H9 (cell line): ENCODE data around the gene DNAJA1. TPM values are rescaled to one million over a fixed set of nuclear protein-coding genes. Genes with fewer than 3 reads are reported as not detected.

Experiments used
- DNase-seq: peaks from one replicate; pipeline ENCODE4 v3.0.0-alpha.2; 2017
- H2AFZ ChIP-seq: one replicate; pipeline ENCODE4 v1.6.1; 2013; ENCODE audit warnings: mild to moderate bottlenecking, low read length, control low read depth, moderate library complexity
- H2AK5ac ChIP-seq: 2 replicates; pipeline ENCODE4 v1.6.1; 2013; ENCODE audit warnings: low read length, control low read depth, mixed read lengths; ENCODE audit not compliant: insufficient read length
- H2BK120ac ChIP-seq: one replicate; pipeline ENCODE4 v1.6.1; 2013; ENCODE audit warnings: low read depth, mild to moderate bottlenecking, low read length, control low read depth, inconsistent platforms; ENCODE audit not compliant: poor library complexity, severe bottlenecking
- H2BK12ac ChIP-seq: 2 replicates; pipeline ENCODE4 v1.6.1; 2013; ENCODE audit warnings: low read length, control low read depth, mixed read lengths, low read depth; ENCODE audit not compliant: insufficient read length
- H2BK15ac ChIP-seq: 2 replicates; pipeline ENCODE4 v1.6.1; 2013; ENCODE audit warnings: low read depth, low read length, control low read depth
- H2BK20ac ChIP-seq: one replicate; pipeline ENCODE4 v1.6.1; 2013; ENCODE audit warnings: low read depth, mild to moderate bottlenecking, low read length, control low read depth, inconsistent platforms; ENCODE audit not compliant: poor library complexity, severe bottlenecking
- H2BK5ac ChIP-seq: 2 replicates; pipeline ENCODE4 v1.6.1; 2013; ENCODE audit warnings: low read length, control low read depth, mixed read lengths; ENCODE audit not compliant: insufficient read length
- H3K14ac ChIP-seq: 2 replicates; pipeline ENCODE4 v1.6.1; 2013; ENCODE audit warnings: low read length, control low read depth; ENCODE audit not compliant: insufficient read depth
- H3K18ac ChIP-seq: 2 replicates; pipeline ENCODE4 v1.6.1; 2013; ENCODE audit warnings: low read depth, mild to moderate bottlenecking, mixed read lengths, low read length, control low read depth; ENCODE audit not compliant: insufficient read length
- H3K23ac ChIP-seq: 2 replicates; pipeline ENCODE4 v1.6.1; 2013; ENCODE audit warnings: low read length, control low read depth, mixed read lengths, low read depth; ENCODE audit not compliant: insufficient read length
- H3K23me2 ChIP-seq: 2 replicates; pipeline ENCODE4 v1.6.1; 2013; ENCODE audit warnings: low read depth, mild to moderate bottlenecking, mixed read lengths, low read length, control low read depth; ENCODE audit not compliant: insufficient read length, poor library complexity, severe bottlenecking
- H3K27ac ChIP-seq: 2 replicates; pipeline ENCODE4 v1.5.1; 2013; ENCODE audit warnings: low read length, control low read depth, mixed read lengths, low read depth; ENCODE audit not compliant: insufficient read length
- H3K27me3 ChIP-seq: 2 replicates; pipeline ENCODE4 v1.6.1; 2013; ENCODE audit warnings: low read length, control low read depth, inconsistent platforms; ENCODE audit not compliant: insufficient read depth
- H3K4ac ChIP-seq: 2 replicates; pipeline ENCODE4 v1.6.1; 2013; ENCODE audit warnings: low read depth, mild to moderate bottlenecking, control low read depth, inconsistent platforms, low read length, moderate library complexity
- H3K4me1 ChIP-seq: 2 replicates; pipeline ENCODE4 v1.6.1; 2013; ENCODE audit warnings: low read length, control low read depth, inconsistent platforms; ENCODE audit not compliant: insufficient read depth
- H3K4me2 ChIP-seq: 2 replicates; pipeline ENCODE4 v1.6.1; 2013; ENCODE audit warnings: low read length, control low read depth, mixed read lengths; ENCODE audit not compliant: insufficient read length, insufficient read depth
- H3K56ac ChIP-seq: 2 replicates; pipeline ENCODE4 v1.6.1; 2013; ENCODE audit warnings: low read depth, mild to moderate bottlenecking, mixed read lengths, low read length, control low read depth; ENCODE audit not compliant: insufficient read length
- H3K79me1 ChIP-seq: 2 replicates; pipeline ENCODE4 v1.6.1; 2013; ENCODE audit warnings: low read depth, mild to moderate bottlenecking, moderate library complexity, low read length, control low read depth, inconsistent platforms; ENCODE audit not compliant: insufficient read depth, poor library complexity, severe bottlenecking
- H3K79me2 ChIP-seq: 2 replicates; pipeline ENCODE4 v1.6.1; 2013; ENCODE audit warnings: low read length, control low read depth, inconsistent platforms; ENCODE audit not compliant: insufficient read depth
- H3K9ac ChIP-seq: 2 replicates; pipeline ENCODE4 v1.6.1; 2013; ENCODE audit warnings: low read length, control low read depth, mixed read lengths; ENCODE audit not compliant: insufficient read length; ENCODE audit errors: extremely low read depth
- H3K9me3 ChIP-seq: one replicate; pipeline ENCODE4 v1.6.1; 2013; ENCODE audit warnings: low read depth, low read length, inconsistent platforms; ENCODE audit not compliant: control insufficient read depth
- H3T11ph ChIP-seq: one replicate; pipeline ENCODE4 v1.6.1; 2013; ENCODE audit warnings: mild to moderate bottlenecking, low read length, control low read depth, inconsistent platforms
- H4K20me1 ChIP-seq: one replicate; pipeline ENCODE4 v1.6.1; 2013; ENCODE audit not compliant: control insufficient read depth, insufficient read length, insufficient read depth
- H4K5ac ChIP-seq: 2 replicates; pipeline ENCODE4 v1.6.1; 2013; ENCODE audit warnings: low read depth, mild to moderate bottlenecking, mixed read lengths, low read length, control low read depth; ENCODE audit not compliant: insufficient read length
- H4K8ac ChIP-seq: replicated peaks from 2 replicates; pipeline ENCODE4 v1.6.1; 2013; ENCODE audit warnings: low read length, control low read depth, mixed read lengths, low read depth; ENCODE audit not compliant: insufficient read length
- H4K91ac ChIP-seq: 2 replicates; pipeline ENCODE4 v1.6.1; 2013; ENCODE audit warnings: low read depth, mild to moderate bottlenecking, moderate library complexity, mixed read lengths, low read length, control low read depth; ENCODE audit not compliant: insufficient read length
- H3K27ac Mint-ChIP-seq, 3 experiments: 2 replicates in 2 of 3; 3 replicates in 1 of 3; pipeline ENCODE4 v1.8.0; 2020 to 2021; ENCODE audit warnings: mixed read lengths in 3 of 3, mild to moderate bottlenecking in 1 of 3, moderate library complexity in 1 of 3
- H3K27me3 Mint-ChIP-seq: 2 replicates; pipeline ENCODE4 v1.8.0; 2021; ENCODE audit warnings: low read depth, mild to moderate bottlenecking, moderate library complexity, mixed read lengths
- H3K36me3 Mint-ChIP-seq, 3 experiments: 2 replicates in 2 of 3; 3 replicates in 1 of 3; pipeline ENCODE4 v1.8.0; 2020 to 2021; ENCODE audit warnings: low read depth in 3 of 3, mixed read lengths in 3 of 3; ENCODE audit not compliant: insufficient read depth in 1 of 3
- H3K4me1 Mint-ChIP-seq, 2 experiments: 2 replicates each; pipeline ENCODE4 v1.8.0; 2020; ENCODE audit warnings: mixed read lengths in 2 of 2
- H3K4me3 Mint-ChIP-seq, 2 experiments: 2 replicates in 1 of 2; 3 replicates in 1 of 2; pipeline ENCODE4 v1.8.0; 2020 to 2021; ENCODE audit warnings: mild to moderate bottlenecking in 2 of 2, mixed read lengths in 2 of 2, moderate library complexity in 1 of 2
- H3K9me3 Mint-ChIP-seq, 2 experiments: 2 replicates in 1 of 2; 3 replicates in 1 of 2; pipeline ENCODE4 v1.8.0; 2020; ENCODE audit warnings: mild to moderate bottlenecking in 2 of 2, mixed read lengths in 2 of 2, moderate library complexity in 1 of 2
- WGBS: extraction: QIAGEN DNeasy Blood & Tissue Kit; methylation state at CpG from one replicate; pipeline ENCODE4 v1.1.7; 2013; ENCODE audit warnings: missing lambda C conversion rate, low lambda C conversion rate, mixed read lengths; ENCODE audit not compliant: insufficient read length; ENCODE audit errors: extremely low coverage; 5-methylcytosine and 5-hydroxymethylcytosine counted together
- total RNA-seq: library from RNA; stranded (reverse); gene quantifications from 2 replicates; pipeline ENCODE4 v1.2.1, GENCODE V29; 2021
- TF ChIP-seq, protein P1 (sequence below): fragments of 200-600 bp; sonication (generic); conservative IDR thresholded peaks from 3 replicates; pipeline ENCODE4 v1.8.0; 2021; ENCODE audit warnings: antibody characterized with exemption, mild to moderate bottlenecking

Gene DNAJA1
- total RNA-seq, 1 experiment from 2014 or later: 217 TPM

DNA sequence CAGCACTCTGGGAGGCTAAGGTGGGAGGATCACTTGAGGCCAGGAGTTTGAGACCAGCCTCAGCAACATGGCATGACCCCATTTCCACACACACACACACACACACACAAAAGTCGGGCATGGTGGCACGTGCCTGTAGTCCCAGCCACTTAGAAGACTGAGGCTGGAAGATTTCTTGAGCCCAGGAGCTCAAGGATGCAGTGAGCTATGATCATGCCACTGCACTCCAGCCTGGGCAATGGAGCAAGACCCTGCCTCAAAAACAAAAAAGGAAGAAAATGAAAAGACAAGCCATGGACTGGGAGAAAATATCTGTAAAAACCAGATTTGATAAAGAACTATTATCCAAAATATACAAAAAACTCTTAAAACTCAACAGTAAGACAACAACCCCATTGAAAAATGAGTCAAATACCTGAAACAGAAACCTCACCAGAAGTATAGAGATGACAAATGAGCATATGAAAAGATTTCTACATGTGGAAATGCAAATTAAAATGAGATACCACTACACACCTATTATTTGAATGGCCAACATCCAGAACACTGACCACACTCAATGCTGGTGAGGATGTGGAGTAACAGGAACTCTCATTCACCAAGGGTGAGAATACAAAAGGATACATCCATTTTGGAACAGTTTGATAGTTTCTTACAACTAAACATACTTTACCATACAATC, 24.7 kb downstream of the DNAJA1 start:
- Histone ChIP-seq H3K79me2 (no peaks in the 10 kb centered on the region), H3T11ph (no peak overlapping the region), H2AK5ac (no peak overlapping the region), H2BK12ac (no peak overlapping the region), H4K20me1 (no peaks in the 10 kb centered on the region), H3K9ac (no peak overlapping the region), H2BK120ac (no peak overlapping the region), H2BK15ac (no peak overlapping the region), H3K27me3 (no peaks in the 10 kb centered on the region), H3K23ac (no peak overlapping the region), H3K18ac (no peak overlapping the region), H3K4ac (no peak overlapping the region), H4K8ac (no peak overlapping the region), H4K91ac (no peak overlapping the region), H3K4me2 (no peak overlapping the region), H2AFZ (no peak overlapping the region), H4K5ac (no peak overlapping the region), H3K9me3 (no peaks in the 10 kb centered on the region), H2BK20ac (no peak overlapping the region), H2BK5ac (no peak overlapping the region), H3K14ac (no peak overlapping the region), H3K56ac (no peak overlapping the region), H3K4me1 (no peaks in the 10 kb centered on the region), H3K27ac (no peak overlapping the region), H3K79me1 (no peaks in the 10 kb centered on the region), H3K23me2 (no peaks in the 10 kb centered on the region)
- H3K9me3 Mint-ChIP-seq: no peaks in the 10 kb centered on the region
- WGBS: no CpG with 5 or more reads among the region's 2 CpGs
- H3K27me3 Mint-ChIP-seq: no peaks in the 10 kb centered on the region
- H3K27ac Mint-ChIP-seq: no peak overlapping the region; a peak in 1 of 7 replicates
- H3K4me3 Mint-ChIP-seq: no peak overlapping the region
- no peak for DNase-seq
- H3K36me3 Mint-ChIP-seq: peaks cover 16 to 60% (median 44%) of the 10 kb centered on the region in 3 experiments; a peak in 6 of 7 replicates
- H3K4me1 Mint-ChIP-seq: peaks cover 3 to 4% of the 10 kb centered on the region in 2 experiments
- TF ChIP-seq, protein P1, sequence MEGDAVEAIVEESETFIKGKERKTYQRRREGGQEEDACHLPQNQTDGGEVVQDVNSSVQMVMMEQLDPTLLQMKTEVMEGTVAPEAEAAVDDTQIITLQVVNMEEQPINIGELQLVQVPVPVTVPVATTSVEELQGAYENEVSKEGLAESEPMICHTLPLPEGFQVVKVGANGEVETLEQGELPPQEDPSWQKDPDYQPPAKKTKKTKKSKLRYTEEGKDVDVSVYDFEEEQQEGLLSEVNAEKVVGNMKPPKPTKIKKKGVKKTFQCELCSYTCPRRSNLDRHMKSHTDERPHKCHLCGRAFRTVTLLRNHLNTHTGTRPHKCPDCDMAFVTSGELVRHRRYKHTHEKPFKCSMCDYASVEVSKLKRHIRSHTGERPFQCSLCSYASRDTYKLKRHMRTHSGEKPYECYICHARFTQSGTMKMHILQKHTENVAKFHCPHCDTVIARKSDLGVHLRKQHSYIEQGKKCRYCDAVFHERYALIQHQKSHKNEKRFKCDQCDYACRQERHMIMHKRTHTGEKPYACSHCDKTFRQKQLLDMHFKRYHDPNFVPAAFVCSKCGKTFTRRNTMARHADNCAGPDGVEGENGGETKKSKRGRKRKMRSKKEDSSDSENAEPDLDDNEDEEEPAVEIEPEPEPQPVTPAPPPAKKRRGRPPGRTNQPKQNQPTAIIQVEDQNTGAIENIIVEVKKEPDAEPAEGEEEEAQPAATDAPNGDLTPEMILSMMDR: no peak
